Germinal center (tissue), 1 donor: ENCODE results near the gene NOL11.
"Not testable (repeated sequence)": the region's sequence is repeated elsewhere in the genome, so short reads cannot be mapped to it uniquely, and the experiment has no call there.

Source experiments
- DNase-seq: peaks from one replicate; pipeline ENCODE4 v3.0.0; 2012; ENCODE audit warnings: mixed read lengths, low spot score

NOL11 gene

DNA sequence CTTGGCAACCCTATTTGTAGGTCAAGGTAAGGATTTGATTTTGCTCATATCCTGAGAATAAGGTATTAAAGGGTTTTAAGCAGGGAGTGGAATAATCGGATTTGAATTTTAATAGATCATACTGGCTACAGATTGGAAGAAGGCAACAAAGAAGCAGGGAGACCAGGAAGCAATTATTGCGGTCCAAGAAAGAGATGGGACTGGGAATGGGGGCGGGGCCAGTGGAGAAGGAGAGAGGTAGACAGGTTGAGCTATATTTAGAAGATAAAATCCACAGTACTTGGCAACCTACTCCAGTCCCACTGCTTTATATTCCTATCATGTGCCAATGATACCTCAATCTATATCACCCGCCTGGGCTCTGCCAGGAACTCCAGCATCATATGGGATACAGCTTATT, 5.8 kb upstream of the NOL11 start:
- DNase-seq = no peak

GRCh38 chr17:67712375-67712774, 5.4 kb upstream of the NOL11 start:
- no peak for DNase-seq

- no peak for DNase-seq
Observed at GRCh38 chr17:67713169-67713568, 4.6 kb upstream of the NOL11 start.

- DNase-seq = no peak
Observed at GRCh38 chr17:67716405-67716798, 1.3 kb upstream of the NOL11 start.

DNA sequence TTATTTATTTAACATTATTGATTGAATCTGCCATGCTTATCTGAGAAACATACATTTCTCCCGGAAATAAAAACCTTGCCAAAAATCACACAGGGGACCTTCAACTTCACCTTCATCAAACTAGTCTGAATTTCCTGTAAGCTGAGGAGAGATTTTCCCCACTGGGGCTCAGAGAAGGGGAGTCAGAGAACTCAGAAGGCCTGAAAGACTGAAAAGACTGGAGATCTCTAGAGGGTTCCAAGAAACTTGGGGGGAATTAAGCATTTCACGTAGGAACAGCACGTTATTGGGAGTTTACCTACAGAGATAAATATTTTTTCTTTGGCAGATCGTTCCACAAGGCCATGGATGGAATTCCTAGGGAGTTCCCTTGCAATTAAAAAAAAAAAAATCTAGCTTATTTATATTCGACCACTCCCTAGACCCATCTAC, 528 bp upstream of the NOL11 start:
- no peak for DNase-seq

DNA sequence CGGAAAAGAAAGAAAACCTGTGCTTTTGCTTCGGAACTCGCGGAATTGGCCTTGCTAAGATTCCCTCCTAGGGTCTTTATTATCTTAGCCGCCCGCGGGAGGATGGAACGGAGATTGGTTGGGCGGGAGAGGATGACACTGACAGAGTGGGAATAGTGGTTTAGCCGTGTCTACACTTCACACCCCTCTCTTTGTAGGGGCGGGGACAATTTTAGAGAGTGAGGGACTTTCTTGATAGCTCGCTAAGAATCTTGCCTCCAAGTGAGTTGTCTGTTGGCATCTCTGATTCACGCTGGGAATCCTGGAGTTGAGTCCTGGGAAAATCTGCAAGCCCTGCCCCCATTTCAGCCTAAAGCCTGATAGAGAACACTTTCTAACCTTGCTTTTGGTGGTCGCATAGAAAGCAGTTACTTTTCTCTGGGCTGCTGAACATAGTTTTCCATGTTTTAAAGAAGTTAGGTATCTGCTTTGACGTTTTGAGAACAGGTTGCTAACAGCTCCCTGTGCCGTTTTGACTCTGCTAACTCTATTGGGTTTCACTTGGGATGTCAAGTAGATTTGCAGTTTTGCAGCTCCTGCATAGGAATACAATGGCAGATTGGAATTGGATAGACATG, 697 bp downstream of the NOL11 start:
- DNase-seq = peak; percentile 24

GRCh38 chr17:67725373-67725791, 7.6 kb downstream of the NOL11 start:
- no peak for DNase-seq

DNA sequence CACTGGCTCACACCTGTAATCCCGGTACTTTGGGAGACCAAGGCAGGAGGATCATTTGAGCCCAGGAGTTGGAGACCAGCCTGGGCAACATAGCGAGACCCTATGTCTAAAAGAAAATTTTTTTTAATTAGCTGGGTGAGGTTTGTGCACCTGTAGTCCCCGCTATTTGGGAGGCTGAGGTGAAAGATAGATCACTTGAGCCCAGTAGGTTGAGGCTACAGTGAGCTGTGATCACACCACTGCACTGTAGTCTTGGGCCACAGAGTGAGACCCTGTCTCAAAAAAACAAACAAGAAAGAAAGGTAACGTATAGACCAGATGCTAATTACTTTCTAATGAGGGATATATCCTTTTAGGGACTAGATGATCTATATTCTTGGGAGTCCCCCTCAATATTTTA, 8.1 kb downstream of the NOL11 start:
- no peak for DNase-seq

- not testable (repeated sequence) for DNase-seq
Observed at GRCh38 chr17:67727152-67728039, 9.7 kb downstream of the NOL11 start.

GRCh38 chr17:67729903-67730302, 12.2 kb downstream of the NOL11 start:
- no peak for DNase-seq

DNA sequence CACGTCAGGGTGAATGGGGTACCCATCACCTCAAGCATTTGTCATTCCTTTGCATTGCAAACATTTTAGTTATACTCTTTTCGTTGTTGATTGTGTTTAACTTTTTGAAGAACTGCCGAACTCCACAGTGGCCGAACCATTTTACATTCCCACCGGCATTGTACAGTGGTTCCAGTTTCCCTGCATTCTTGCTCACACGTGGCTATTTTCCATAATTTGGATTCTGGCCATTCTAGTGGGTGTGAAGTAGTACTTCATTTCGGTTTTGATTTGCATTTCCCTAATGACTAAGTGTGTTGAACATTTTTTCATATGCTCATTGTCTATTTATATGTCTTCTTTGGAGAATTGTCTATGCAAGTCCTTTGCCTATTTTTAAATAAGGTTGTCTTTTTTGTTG, 13.0 kb downstream of the NOL11 start:
- DNase-seq = no peak

DNA sequence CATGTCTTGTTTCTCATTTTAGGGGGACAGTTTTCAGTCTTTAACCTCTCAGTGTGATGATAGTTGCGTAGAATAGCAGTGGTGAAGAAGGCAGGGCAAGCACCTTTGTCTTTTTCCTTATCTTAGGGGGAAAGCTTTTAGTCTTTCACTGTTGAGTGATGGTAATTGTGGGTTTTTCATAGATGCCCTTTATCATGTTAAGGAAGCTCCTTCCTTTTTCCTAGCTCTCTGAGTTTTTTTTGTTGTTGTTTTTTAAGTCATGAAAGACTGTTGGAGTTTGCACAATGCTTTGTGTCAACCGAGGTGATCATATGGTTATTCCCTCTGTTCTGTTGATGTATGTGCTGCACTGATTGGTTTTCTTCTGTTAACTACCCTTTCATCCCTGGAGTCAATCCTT, 15.7 kb downstream of the NOL11 start:
- no peak for DNase-seq

- DNase-seq = no peak
Observed at GRCh38 chr17:67737145-67737544, 19.4 kb downstream of the NOL11 start.

- DNase-seq = no peak
Observed at GRCh38 chr17:67742025-67742424, 24.3 kb downstream of the NOL11 start.

DNA sequence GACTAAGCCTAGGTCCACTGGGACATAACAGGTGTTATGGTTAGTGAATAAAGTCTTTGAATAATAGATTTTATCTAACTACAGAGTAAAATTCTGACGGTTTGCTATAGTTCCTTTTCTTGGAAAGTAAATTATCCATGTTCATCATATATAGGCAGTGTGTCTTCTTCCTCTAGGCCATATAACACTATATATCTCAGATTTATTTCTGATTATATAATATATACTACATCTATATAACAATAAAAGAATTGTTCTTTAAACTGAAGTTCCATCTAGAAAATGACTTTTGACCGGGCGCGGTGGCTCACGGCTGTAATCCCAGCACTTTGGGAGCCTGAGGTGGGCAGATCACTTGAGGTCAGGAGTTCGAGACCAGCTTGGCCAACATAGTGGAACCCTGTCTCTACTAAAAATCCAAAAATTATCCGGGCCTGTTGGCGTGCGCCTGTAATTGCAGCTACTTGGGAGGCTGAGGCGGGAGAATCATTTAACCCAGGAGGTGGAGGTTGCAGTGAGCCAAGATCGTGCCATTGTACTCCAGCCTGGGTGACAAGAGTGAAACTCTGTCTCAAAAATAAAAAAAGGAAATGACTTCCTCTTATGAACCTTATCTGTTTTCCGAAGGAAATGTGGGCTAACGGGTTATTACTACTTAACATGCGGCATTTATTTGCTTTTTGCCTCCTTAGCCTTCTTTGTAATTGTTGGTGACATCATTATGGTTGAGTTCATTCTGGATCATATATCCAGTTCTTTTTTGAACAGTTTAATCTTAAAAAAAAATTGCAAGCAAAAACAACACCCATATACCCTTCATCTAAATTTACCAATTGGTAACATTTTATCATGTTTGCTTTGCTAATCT, 29.2 kb downstream of the NOL11 start:
- DNase-seq = no peak

- no peak for DNase-seq
Observed at GRCh38 chr17:67747681-67748235, 30.0 kb downstream of the NOL11 start.

GRCh38 chr17:67750067-67750466, 32.3 kb downstream of the NOL11 start:
- DNase-seq = no peak

DNA sequence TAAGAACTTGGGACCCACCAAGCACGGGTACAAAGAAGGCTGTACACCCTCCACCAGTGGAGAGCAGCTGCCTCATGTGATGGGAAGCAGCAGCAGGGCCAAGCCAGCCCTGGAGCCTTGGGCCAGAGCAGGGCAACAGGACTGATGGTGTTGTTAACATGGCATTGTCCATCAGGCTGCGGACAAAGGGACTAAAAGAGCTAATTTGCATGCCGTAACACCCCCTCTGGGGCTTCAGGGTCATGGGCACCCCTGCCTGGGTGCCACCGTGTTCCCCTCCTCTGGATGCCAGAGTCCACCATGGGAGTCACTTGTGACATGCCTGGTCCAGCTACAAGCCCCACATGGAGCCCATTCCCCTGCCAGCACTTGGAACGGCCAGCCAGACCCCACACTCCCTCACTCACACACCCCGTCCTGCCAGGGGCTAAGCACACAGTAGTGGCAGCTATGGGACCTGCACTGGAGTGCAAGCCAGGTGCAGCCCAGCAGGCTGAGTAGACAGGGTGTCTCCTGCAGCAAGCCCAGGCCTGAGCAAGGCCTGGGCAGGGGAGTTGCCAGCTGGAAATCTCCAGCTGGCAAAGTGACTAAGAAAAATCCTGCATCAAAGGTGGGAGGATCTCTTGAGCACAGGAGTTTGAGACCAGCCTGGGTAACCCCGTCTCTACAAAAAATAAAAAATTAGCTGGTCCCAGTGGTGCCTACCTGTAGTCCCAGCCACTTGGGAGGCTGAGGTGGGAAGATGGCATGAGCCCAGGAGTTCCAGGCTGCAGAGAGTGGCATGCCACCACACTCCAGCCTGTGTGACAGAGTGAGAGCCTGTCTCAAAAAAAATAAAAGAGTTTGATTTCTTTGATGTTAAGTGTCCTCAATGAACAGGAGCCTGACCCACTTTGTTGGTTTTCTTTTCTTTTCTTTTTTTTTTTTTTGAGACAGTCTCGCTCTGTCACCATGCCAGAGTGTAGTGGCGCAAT, 33.7 kb downstream of the NOL11 start:
- no peak for DNase-seq

DNA sequence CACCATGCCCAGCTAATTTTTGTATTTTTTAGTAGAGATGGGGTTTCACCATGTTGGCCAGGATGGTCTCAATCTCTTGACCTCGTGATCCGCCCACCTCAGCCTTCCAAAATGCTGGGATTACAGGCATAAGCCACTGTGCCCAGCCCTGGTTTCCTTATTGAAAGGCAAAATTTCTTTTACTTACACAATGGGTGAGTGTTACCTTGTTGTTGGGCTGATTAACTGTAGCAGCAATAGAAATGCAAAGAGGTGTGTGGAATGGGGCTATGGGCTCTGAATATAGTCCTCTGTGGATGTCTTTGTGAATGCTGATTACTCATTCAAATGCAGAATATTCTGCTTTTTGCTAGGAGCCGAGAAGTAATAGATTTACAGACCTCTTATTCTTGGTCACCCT, 34.4 kb downstream of the NOL11 start:
- not testable (repeated sequence) for DNase-seq

DNA sequence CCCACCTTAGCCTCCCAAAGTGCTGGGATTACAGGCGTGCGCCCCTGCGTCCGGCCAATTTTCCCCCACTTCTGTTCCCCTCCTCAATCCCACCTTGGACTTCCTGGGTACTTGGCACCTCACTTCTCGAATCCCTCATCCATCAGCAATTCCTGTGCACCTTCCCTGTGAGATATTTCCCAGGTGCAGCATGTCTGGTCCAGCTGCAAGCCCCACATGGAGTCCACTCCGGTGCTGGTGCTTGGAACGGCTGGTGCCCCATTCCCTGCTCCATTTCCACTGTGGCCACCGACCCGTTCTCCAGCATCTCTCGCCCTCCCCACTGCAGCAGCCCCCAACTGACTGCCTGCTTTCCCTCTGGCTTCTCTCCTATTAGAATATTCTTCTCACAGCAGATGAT, 35.3 kb downstream of the NOL11 start:
- DNase-seq = no peak

GRCh38 chr17:67754001-67754400, 36.3 kb downstream of the NOL11 start:
- no peak for DNase-seq
